ENCODE measurements around the gene HMX3.

HMX3 gene

DNA sequence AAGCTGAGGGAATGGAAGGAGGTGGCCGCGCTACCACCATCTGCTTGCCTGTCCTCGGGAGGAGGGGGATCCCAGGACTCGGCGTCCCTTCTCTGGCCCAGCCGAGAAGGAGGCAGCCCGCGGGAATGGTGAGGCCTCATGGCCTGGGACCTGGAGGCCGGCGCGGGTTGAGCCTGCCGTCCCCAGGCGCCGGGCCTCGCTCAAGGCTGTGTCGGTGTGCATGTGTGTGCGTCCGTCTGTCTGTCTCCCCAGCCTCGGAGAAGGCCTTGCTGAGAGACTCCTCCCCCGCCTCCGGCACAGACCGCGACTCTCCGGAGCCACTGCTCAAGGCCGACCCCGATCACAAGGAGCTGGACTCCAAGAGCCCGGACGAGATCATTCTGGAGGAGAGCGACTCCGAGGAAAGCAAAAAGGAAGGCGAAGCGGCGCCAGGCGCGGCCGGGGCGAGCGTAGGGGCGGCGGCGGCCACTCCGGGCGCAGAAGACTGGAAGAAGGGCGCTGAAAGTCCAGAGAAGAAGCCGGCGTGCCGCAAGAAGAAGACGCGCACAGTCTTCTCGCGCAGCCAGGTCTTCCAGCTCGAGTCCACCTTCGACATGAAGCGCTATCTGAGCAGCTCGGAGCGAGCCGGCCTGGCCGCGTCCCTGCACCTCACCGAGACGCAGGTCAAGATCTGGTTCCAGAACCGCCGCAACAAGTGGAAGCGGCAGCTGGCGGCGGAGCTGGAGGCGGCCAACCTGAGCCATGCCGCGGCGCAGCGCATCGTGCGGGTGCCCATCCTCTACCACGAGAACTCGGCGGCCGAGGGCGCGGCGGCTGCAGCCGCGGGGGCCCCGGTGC lies 1.3 kb downstream of the HMX3 start:
- H3F3A ChIP-seq (ENCODE audit: insufficient read depth, low read length) = no peaks in the 10 kb centered on the region

DNA sequence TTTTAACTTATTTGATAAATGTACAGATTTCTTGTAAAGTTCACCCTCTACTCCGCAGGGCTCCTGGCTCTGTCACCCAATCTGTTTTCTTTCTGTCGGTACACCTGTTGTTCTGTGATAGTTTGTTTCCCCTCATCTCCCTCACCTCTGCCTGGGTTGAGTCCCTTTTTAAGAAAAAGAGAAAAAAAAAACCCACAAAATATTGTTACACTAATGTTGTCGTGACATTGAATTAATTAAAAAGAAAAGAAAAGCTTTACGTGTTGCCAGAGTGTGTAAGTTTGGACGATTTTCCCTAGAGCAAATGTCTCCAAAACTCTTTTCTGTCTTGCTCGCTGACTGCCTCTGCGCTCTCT lies 3.4 kb downstream of the HMX3 start:
- Histone ChIP-seq H3F3A (ENCODE audit: insufficient read depth, low read length) (no peaks in the 10 kb centered on the region), H3K27ac (ENCODE audit: low read depth, low read length, poor library complexity, severe bottlenecking) (no peak overlapping the region), H3K9me2 (ENCODE audit: low read depth, low read length) (no peaks in the 10 kb centered on the region), H3K4me3 (ENCODE audit: low read depth, low read length, poor library complexity, severe bottlenecking) (no peak overlapping the region), H3K4me2 (ENCODE audit: low read length) (no peak overlapping the region), H3K36me3 (ENCODE audit: insufficient read depth, low read length) (no peaks in the 10 kb centered on the region), H3K79me2 (ENCODE audit: insufficient read depth, low read length) (no peaks in the 10 kb centered on the region), H4K20me1 (ENCODE audit: insufficient read depth, low read length) (no peaks in the 10 kb centered on the region), H3K4me1 (ENCODE audit: insufficient read depth, low read length, severe bottlenecking) (no peaks in the 10 kb centered on the region), H3K27me3 (ENCODE audit: insufficient read depth, low read length) (no peaks in the 10 kb centered on the region), H3K9me3 (ENCODE audit: low read length) (no peaks in the 10 kb centered on the region), H2AFZ (ENCODE audit: low read length) (no peak overlapping the region), H3K9ac (ENCODE audit: low read length) (no peak overlapping the region)
- TF ChIP-seq EZH2 (IDR thresholded peaks at IDR 0.05; ENCODE audit: borderline replicate concordance, low read length) = no peak
- TF ChIP-seq, protein P1, sequence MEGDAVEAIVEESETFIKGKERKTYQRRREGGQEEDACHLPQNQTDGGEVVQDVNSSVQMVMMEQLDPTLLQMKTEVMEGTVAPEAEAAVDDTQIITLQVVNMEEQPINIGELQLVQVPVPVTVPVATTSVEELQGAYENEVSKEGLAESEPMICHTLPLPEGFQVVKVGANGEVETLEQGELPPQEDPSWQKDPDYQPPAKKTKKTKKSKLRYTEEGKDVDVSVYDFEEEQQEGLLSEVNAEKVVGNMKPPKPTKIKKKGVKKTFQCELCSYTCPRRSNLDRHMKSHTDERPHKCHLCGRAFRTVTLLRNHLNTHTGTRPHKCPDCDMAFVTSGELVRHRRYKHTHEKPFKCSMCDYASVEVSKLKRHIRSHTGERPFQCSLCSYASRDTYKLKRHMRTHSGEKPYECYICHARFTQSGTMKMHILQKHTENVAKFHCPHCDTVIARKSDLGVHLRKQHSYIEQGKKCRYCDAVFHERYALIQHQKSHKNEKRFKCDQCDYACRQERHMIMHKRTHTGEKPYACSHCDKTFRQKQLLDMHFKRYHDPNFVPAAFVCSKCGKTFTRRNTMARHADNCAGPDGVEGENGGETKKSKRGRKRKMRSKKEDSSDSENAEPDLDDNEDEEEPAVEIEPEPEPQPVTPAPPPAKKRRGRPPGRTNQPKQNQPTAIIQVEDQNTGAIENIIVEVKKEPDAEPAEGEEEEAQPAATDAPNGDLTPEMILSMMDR (IDR thresholded peaks at IDR 0.05; ENCODE audit: low read length) = no peak

More for the DNA sequence above, 1.3 kb downstream of the HMX3 start:
- Histone ChIP-seq H2AFZ (ENCODE audit: low read length) (no peak overlapping the region), H3K9ac (ENCODE audit: low read length) (no peak overlapping the region), H3K27me3 (ENCODE audit: insufficient read depth, low read length) (no peaks in the 10 kb centered on the region), H3K4me3 (ENCODE audit: low read depth, low read length, poor library complexity, severe bottlenecking) (no peak overlapping the region), H3K79me2 (ENCODE audit: insufficient read depth, low read length) (no peaks in the 10 kb centered on the region), H3K9me3 (ENCODE audit: low read length) (no peaks in the 10 kb centered on the region), H3K27ac (ENCODE audit: low read depth, low read length, poor library complexity, severe bottlenecking) (no peak overlapping the region), H3K4me1 (ENCODE audit: insufficient read depth, low read length, severe bottlenecking) (peaks cover 10% of the 10 kb centered on the region), H3K4me2 (ENCODE audit: low read length) (no peak overlapping the region), H3K9me2 (ENCODE audit: low read depth, low read length) (no peaks in the 10 kb centered on the region), H3K36me3 (ENCODE audit: insufficient read depth, low read length) (no peaks in the 10 kb centered on the region), H4K20me1 (ENCODE audit: insufficient read depth, low read length) (no peaks in the 10 kb centered on the region)
- no peak for TF ChIP-seq EZH2 (IDR thresholded peaks at IDR 0.05; ENCODE audit: borderline replicate concordance, low read length)
- TF ChIP-seq, protein P1 (IDR thresholded peaks at IDR 0.05; ENCODE audit: low read length) = no peak

DNA sequence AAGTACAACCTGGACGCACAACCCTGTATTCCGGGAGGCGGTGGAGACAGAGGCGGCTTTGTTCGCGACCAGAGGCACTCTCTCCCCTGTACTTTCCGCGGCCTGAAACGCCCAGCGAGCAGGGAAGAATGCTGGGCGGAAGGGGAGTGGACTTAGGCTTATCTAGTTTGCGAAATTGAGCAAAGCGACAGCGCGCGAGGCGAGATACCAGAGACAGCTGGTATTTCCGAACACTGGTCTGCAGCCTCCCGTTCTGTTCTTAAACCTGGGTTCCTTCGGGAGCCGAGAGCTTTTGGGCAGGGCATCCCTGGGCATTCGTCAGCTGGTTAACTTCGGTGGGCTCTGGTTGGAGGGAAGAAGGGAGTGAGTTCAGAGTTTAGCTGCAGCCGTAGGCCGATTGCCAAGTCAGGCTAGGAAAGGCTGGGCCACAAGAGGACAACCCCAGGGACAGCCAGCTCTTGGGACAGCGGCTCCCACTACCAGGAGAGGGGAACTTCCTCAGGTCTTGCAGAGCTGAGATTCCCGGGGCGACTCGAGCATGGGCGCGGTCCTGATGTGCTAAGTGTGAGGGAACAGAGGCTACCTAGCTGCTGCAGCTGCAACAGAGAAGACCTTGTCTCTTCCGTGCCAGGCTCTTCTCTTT lies 3.9 kb downstream of the HMX3 start:
- H3K9ac ChIP-seq (ENCODE audit: low read length) = no peak overlapping the region
- H3K9me3 ChIP-seq (ENCODE audit: low read length) = no peaks in the 10 kb centered on the region
- no peaks in the 10 kb centered on the region for H3K36me3 ChIP-seq (ENCODE audit: insufficient read depth, low read length)
- TF ChIP-seq, protein P1 (IDR thresholded peaks at IDR 0.05; ENCODE audit: low read length) = no peak
- no peak for TF ChIP-seq EZH2 (IDR thresholded peaks at IDR 0.05; ENCODE audit: borderline replicate concordance, low read length)
- no peaks in the 10 kb centered on the region for H3K27me3 ChIP-seq (ENCODE audit: insufficient read depth, low read length)
- no peak overlapping the region for H2AFZ ChIP-seq (ENCODE audit: low read length)
- no peaks in the 10 kb centered on the region for H3K4me1 ChIP-seq (ENCODE audit: insufficient read depth, low read length, severe bottlenecking)
- H3K27ac ChIP-seq (ENCODE audit: low read depth, low read length, poor library complexity, severe bottlenecking) = no peak overlapping the region
- H3K4me3 ChIP-seq (ENCODE audit: low read depth, low read length, poor library complexity, severe bottlenecking) = no peak overlapping the region
- no peaks in the 10 kb centered on the region for H3F3A ChIP-seq (ENCODE audit: insufficient read depth, low read length)
- H3K4me2 ChIP-seq (ENCODE audit: low read length) = no peak overlapping the region
- H3K79me2 ChIP-seq (ENCODE audit: insufficient read depth, low read length) = no peaks in the 10 kb centered on the region
- no peaks in the 10 kb centered on the region for H4K20me1 ChIP-seq (ENCODE audit: insufficient read depth, low read length)
- no peaks in the 10 kb centered on the region for H3K9me2 ChIP-seq (ENCODE audit: low read depth, low read length)
